Esophagus muscularis mucosa (tissue), 4 donors: ENCODE data around the gene SYNJ2. TPM values are rescaled to one million over a fixed set of nuclear protein-coding genes. Genes with fewer than 3 reads are reported as not detected.
"Not testable (repeated sequence)": the region's sequence is repeated elsewhere in the genome, so short reads cannot be mapped to it uniquely, and the experiment has no call there.

Experiments used
- DNase-seq: peaks from one replicate; pipeline ENCODE4 v3.0.0-alpha.2; 2017; ENCODE audit errors: extremely low spot score
- H3K27ac ChIP-seq, 4 donors: fragments of 200-600 bp; sonication (generic); replicated peaks in 1 of 4; 1 replicate in 3 of 4; 2 replicates in 1 of 4; pipeline ENCODE4 v1.5.1; 2016 to 2019; ENCODE audit warnings: mild to moderate bottlenecking in 1 of 4
- H3K27me3 ChIP-seq, 4 donors: fragments of 200-600 bp; sonication (generic); one replicate each; pipeline versions ENCODE4 v1.5.1 to v1.6.0; 2016 to 2019
- H3K36me3 ChIP-seq, 4 donors: fragments of 200-600 bp; sonication (generic); one replicate each; pipeline ENCODE4 v1.5.1; 2016 to 2019
- H3K4me1 ChIP-seq, 4 donors: fragments of 200-600 bp; sonication (generic); one replicate each; pipeline ENCODE4 v1.5.1; 2016 to 2019
- H3K4me3 ChIP-seq, 4 donors: fragments of 200-600 bp; sonication (generic); 1 replicate in 2 of 4; 2 replicates in 2 of 4; pipeline ENCODE4 v1.5.1; 2016 to 2019; ENCODE audit warnings: mild to moderate bottlenecking in 4 of 4, moderate library complexity in 1 of 4
- H3K9me3 ChIP-seq, 4 donors: fragments of 200-600 bp; sonication (generic); 1 replicate in 3 of 4; 2 replicates in 1 of 4; pipeline ENCODE4 v1.5.1; 2016 to 2019
- EP300 ChIP-seq: sonication (generic); formaldehyde crosslinking; IDR thresholded peaks from one replicate; pipeline ENCODE4 v1.6.1; 2017; ENCODE audit warnings: antibody characterized with exemption
- POLR2A ChIP-seq: fragments of 450-650 bp; IDR thresholded peaks from one replicate; pipeline ENCODE4 v1.6.1; 2017; ENCODE audit warnings: antibody characterized with exemption, moderate library complexity, mild to moderate bottlenecking, low read depth
- POLR2AphosphoS5 ChIP-seq, 2 donors: sonication (generic); formaldehyde crosslinking; IDR thresholded peaks; one replicate each; pipeline ENCODE4 v1.6.1; 2017; ENCODE audit warnings: antibody characterized with exemption in 2 of 2
- WGBS: methylation state at CpG from one replicate; pipeline ENCODE4 v1.1.5; 2018; 5-methylcytosine and 5-hydroxymethylcytosine counted together
- intact Hi-C: fragments of 100-400 bp; cut with DNase I; formaldehyde crosslinking; loops from one replicate; pipeline ENCODE4 v1.15.1; 2023
- total RNA-seq, 4 donors: library from RNA; depleted of rRNA; stranded (reverse); fragments of >200 nt; gene quantifications; one replicate each; pipeline versions ENCODE4 v1.1.0 to v1.2.1, GENCODE V29; 2016
- TF ChIP-seq, protein P1 (sequence below), 3 experiments: fragments of 200-600 bp in 2 of 3; fragments of 450-650 bp in 1 of 3; sonication (generic) in 2 of 3; IDR thresholded peaks; one replicate each; pipeline ENCODE4 v1.5.1; 2017 to 2019; ENCODE audit warnings: antibody characterized with exemption in 3 of 3, mild to moderate bottlenecking in 2 of 3, moderate library complexity in 1 of 3

The SYNJ2 gene, protein sequence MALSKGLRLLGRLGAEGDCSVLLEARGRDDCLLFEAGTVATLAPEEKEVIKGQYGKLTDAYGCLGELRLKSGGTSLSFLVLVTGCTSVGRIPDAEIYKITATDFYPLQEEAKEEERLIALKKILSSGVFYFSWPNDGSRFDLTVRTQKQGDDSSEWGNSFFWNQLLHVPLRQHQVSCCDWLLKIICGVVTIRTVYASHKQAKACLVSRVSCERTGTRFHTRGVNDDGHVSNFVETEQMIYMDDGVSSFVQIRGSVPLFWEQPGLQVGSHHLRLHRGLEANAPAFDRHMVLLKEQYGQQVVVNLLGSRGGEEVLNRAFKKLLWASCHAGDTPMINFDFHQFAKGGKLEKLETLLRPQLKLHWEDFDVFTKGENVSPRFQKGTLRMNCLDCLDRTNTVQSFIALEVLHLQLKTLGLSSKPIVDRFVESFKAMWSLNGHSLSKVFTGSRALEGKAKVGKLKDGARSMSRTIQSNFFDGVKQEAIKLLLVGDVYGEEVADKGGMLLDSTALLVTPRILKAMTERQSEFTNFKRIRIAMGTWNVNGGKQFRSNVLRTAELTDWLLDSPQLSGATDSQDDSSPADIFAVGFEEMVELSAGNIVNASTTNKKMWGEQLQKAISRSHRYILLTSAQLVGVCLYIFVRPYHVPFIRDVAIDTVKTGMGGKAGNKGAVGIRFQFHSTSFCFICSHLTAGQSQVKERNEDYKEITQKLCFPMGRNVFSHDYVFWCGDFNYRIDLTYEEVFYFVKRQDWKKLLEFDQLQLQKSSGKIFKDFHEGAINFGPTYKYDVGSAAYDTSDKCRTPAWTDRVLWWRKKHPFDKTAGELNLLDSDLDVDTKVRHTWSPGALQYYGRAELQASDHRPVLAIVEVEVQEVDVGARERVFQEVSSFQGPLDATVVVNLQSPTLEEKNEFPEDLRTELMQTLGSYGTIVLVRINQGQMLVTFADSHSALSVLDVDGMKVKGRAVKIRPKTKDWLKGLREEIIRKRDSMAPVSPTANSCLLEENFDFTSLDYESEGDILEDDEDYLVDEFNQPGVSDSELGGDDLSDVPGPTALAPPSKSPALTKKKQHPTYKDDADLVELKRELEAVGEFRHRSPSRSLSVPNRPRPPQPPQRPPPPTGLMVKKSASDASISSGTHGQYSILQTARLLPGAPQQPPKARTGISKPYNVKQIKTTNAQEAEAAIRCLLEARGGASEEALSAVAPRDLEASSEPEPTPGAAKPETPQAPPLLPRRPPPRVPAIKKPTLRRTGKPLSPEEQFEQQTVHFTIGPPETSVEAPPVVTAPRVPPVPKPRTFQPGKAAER (N-terminal part only)
- total RNA-seq = 10 to 100 TPM; 17.0 to 25.3 (median 25.1) TPM

DNA sequence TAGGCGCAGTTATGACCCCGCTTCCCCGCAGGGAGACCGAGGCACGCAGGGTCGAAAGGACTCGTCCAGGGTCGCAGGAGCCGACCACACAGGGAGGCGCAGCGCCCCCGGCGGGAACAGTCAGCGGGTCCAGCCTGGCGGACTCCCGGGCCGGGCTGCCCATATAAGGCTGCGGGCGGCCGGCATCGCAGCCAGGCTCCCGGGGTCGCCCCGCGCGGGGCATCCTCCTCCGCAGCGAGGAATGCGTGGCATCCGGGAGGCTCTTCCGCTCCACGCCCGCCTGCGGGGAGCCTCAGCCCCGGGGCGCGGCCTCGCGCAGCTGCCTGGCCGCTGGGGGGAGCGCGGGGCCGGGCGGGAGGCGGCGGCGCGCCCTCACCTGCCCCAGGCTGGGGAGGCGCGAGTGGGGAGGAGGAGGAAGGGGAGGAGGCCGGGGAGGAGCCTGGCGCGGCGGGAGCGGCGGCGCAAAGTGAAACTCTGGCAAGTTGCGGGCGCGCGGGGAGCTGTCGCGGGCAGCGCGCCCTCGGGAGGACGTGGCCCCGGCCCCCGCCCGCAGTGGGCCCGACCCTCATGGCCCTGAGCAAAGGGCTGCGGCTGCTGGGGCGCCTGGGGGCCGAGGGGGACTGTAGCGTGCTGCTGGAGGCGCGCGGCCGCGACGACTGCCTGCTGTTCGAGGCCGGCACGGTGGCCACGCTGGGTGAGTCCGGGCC lies at the start of gene SYNJ2:
Gene SYNJ2, plus strand, starts transcription at position 469 of the 707 bp plus-strand sequence. Its CDS starts 99 bp downstream, at position 568.
- no peak for DNase-seq
- intact Hi-C loops = loop anchor here (2.0 kb wide), 2 partner anchors 79 to 91 kb away; no protein-coding TSS in a partner anchor
- WGBS = no CpG with 5 or more reads among the region's 86 CpGs

DNA sequence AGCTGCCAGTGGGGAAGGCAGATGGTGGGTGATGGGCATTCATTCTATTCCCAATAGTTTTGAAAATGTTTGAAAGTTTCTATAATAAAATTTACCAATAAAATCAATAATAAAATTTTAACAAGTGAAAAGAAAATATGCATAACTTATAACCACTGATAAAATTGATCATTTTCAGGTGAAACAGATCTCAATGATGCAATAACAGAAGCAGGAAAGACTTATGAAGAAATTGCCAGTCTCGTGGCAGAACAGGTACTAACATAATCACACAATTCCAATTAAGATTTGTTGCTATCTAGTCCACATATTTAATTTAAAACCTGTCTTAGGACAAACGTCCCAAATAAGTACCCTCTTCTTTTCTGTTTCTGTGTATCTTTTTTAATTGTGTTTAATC lies 45.9 kb upstream of the SYNJ2 start:
- no peaks in the 10 kb centered on the region for H3K4me1 ChIP-seq
- intact Hi-C loops = no loop called here
- H3K36me3 ChIP-seq = peaks cover 62 to 100% (median 89%) of the 10 kb centered on the region in 4 donors
- H3K27me3 ChIP-seq = no peaks in the 10 kb centered on the region
- no peak for DNase-seq
- H3K27ac ChIP-seq = no peak overlapping the region
- 69% methylated on average over 2 of the region's 2 CpGs for WGBS
- no peaks in the 10 kb centered on the region for H3K9me3 ChIP-seq
- H3K4me3 ChIP-seq = no peak overlapping the region
- TF ChIP-seq POLR2AphosphoS5 (IDR thresholded peaks at IDR 0.05) = no peak
- TF ChIP-seq, protein P1, sequence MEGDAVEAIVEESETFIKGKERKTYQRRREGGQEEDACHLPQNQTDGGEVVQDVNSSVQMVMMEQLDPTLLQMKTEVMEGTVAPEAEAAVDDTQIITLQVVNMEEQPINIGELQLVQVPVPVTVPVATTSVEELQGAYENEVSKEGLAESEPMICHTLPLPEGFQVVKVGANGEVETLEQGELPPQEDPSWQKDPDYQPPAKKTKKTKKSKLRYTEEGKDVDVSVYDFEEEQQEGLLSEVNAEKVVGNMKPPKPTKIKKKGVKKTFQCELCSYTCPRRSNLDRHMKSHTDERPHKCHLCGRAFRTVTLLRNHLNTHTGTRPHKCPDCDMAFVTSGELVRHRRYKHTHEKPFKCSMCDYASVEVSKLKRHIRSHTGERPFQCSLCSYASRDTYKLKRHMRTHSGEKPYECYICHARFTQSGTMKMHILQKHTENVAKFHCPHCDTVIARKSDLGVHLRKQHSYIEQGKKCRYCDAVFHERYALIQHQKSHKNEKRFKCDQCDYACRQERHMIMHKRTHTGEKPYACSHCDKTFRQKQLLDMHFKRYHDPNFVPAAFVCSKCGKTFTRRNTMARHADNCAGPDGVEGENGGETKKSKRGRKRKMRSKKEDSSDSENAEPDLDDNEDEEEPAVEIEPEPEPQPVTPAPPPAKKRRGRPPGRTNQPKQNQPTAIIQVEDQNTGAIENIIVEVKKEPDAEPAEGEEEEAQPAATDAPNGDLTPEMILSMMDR (IDR thresholded peaks at IDR 0.05) = no peak
- TF ChIP-seq EP300 = no peak
- TF ChIP-seq POLR2A = no peak

More for the DNA sequence above, at the start of gene SYNJ2:
- TF ChIP-seq POLR2A (no peak), POLR2AphosphoS5 (IDR thresholded peaks at IDR 0.05) (peak; percentile 33 to 70), EP300 (no peak)
- TF ChIP-seq, protein P1 (IDR thresholded peaks at IDR 0.05) = peak; percentile 60 to 70 (median 68)
- H3K36me3 ChIP-seq = no peaks in the 10 kb centered on the region
- H3K27ac ChIP-seq = peak within 1 kb of the TSS; percentile 89 to 93 (median 90)
- H3K9me3 ChIP-seq = no peaks in the 10 kb centered on the region
- H3K27me3 ChIP-seq = peaks cover 0 to 5% (median 0%) of the 10 kb centered on the region in 4 donors
- H3K4me3 ChIP-seq = peak within 1 kb of the TSS; percentile 90 to 99 (median 94)
- peaks cover 11 to 56% (median 51%) of the 10 kb centered on the region in 4 donors for H3K4me1 ChIP-seq

DNA sequence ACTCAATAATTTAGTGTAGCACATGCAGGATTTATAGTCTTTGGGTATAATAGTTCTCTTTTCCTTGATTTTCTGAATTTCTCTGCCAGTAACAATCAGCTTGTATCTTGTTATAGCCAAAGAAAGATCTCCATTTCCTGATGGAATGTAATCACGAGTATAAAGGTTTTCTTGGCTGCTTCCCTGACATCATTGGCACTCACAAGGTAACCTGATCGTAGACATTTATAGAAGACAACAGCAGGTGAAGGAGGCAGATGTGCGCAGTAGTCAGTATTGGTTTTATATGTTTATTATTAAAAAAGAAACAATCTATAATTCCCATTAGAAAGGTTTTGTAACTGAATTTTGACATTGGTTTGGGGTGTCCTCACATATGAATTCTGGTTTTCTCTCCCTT lies 44.3 kb upstream of the SYNJ2 start:
- WGBS = 88% methylated on average over 3 of the region's 3 CpGs
- TF ChIP-seq, protein P1 (IDR thresholded peaks at IDR 0.05) = no peak
- TF ChIP-seq POLR2A (no peak), EP300 (no peak), POLR2AphosphoS5 (IDR thresholded peaks at IDR 0.05) (no peak)
- Histone ChIP-seq H3K4me1 (no peaks in the 10 kb centered on the region), H3K27me3 (no peaks in the 10 kb centered on the region), H3K4me3 (no peak overlapping the region), H3K9me3 (no peaks in the 10 kb centered on the region), H3K27ac (no peak overlapping the region), H3K36me3 (peaks cover 69 to 100% (median 90%) of the 10 kb centered on the region in 4 donors)
- intact Hi-C loops = no loop called here
- DNase-seq = no peak

DNA sequence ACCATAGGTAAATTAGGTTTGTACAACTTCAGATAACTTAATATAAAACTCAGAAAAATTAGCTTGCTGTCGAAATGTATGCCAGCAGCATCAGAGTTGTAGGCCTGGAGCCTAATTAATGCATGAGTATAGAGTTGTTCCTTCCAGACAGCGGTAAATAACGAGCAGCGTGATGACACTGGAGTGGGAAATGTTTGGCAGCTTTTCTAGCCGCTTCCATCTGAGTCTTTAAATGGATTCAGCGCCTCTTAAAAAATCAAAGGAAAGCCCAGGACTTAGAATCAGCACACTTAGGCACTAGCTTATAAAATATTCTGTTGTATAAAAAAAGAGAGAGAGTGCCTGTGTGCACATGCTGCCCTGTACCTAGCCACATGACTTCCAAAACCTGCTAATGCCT lies 43.7 kb upstream of the SYNJ2 start:
- Histone ChIP-seq H3K4me3 (no peak overlapping the region), H3K4me1 (no peaks in the 10 kb centered on the region), H3K27me3 (no peaks in the 10 kb centered on the region), H3K9me3 (no peaks in the 10 kb centered on the region), H3K36me3 (peaks cover 69 to 100% (median 90%) of the 10 kb centered on the region in 4 donors), H3K27ac (no peak overlapping the region)
- TF ChIP-seq POLR2A = no peak
- TF ChIP-seq POLR2AphosphoS5 (IDR thresholded peaks at IDR 0.05) = no peak
- no peak for TF ChIP-seq EP300
- TF ChIP-seq, protein P1 (IDR thresholded peaks at IDR 0.05) = no peak
- no peak for DNase-seq
- 95% methylated on average over 6 of the region's 6 CpGs for WGBS
- intact Hi-C loops = no loop called here

DNA sequence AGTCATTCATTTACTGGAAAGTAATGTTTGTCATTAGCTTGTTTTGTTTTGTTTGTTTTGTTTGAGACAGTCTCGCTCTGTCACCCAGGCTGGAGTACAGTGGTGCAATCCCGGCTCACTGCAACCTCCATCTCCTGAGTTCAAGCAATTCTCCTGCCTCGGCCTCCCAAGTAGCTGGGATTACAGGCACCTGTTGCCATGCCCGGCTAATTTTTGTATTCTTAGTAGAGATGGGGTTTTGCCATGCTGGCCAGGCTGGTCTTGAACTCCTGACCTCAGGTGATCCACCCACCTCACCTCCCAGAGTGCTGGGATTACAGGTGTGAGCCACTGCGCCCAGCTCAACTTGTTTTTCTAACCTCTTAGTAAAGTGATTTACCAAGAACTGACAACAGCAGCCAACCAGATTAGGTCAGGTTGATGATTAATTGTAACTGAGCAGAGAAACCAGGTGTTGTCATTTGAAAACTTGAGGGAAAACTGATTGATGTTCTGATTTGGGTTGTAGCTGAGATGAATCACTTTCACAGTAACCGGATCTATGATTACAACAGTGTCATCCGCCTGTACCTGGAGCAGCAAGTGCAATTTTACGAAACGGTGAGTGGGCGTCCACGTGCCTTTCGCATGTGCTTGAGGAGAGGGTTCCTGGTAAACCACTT lies 41.2 kb upstream of the SYNJ2 start:
- DNase-seq, intact Hi-C loops, H3K27me3 ChIP-seq, H3K9me3 ChIP-seq, H3K27ac ChIP-seq, H3K4me1 ChIP-seq, H3K4me3 ChIP-seq: not testable (repeated sequence)
- peaks cover 66 to 100% (median 95%) of the 10 kb centered on the region in 4 donors for H3K36me3 ChIP-seq
- 91% methylated on average over 12 of the region's 12 CpGs for WGBS
